ENCODE measurements around the gene PALLD. TPM values are rescaled to one million over a fixed set of nuclear protein-coding genes. Genes with fewer than 3 reads are reported as not detected.

PALLD gene
- total RNA-seq, 1 experiment from 2014 or later = 18.3 TPM

GRCh38 chr4:168655182-168655581, 158.3 kb downstream of the PALLD start:
- H4K91ac ChIP-seq (ENCODE audit: insufficient read length, low read depth, low read length) = no peak overlapping the region
- H3K27me3 Mint-ChIP-seq (ENCODE audit: low read depth) = no peaks in the 10 kb centered on the region
- no peak overlapping the region for H3K4me2 ChIP-seq (ENCODE audit: insufficient read depth, insufficient read length, low read length)
- H2BK15ac ChIP-seq (ENCODE audit: low read depth, low read length) = no peak overlapping the region
- peaks cover 6% of the 10 kb centered on the region; the same call in 1 of the 2 replicates for H3K4me1 ChIP-seq (ENCODE audit: insufficient read depth, low read length)
- no peak overlapping the region for H4K5ac ChIP-seq (ENCODE audit: insufficient read length, low read depth, low read length)
- H3K18ac ChIP-seq (ENCODE audit: insufficient read length, low read depth, low read length) = no peak overlapping the region
- TF ChIP-seq CTCF (conservative IDR thresholded peaks at IDR 0.05) = no peak
- H3K36me3 Mint-ChIP-seq (ENCODE audit: insufficient read depth in 1 of 3, low read depth in 3 of 3) = no peaks in the 10 kb centered on the region
- no peak overlapping the region for H3K27ac ChIP-seq (ENCODE audit: insufficient read length, low read depth, low read length)
- no peak overlapping the region for H3K9ac ChIP-seq (ENCODE audit: extremely low read depth, insufficient read length, low read length)
- H3K4me1 Mint-ChIP-seq = peaks cover 24 to 35% of the 10 kb centered on the region in 2 experiments
- H3K23me2 ChIP-seq (ENCODE audit: insufficient read length, low read depth, low read length, poor library complexity, severe bottlenecking) = no peaks in the 10 kb centered on the region
- H2BK20ac ChIP-seq (ENCODE audit: low read depth, low read length, poor library complexity, severe bottlenecking) = no peak overlapping the region
- H3K14ac ChIP-seq (ENCODE audit: insufficient read depth, low read length) = no peak overlapping the region
- no peak overlapping the region for H2AK5ac ChIP-seq (ENCODE audit: insufficient read length, low read length)
- H3K79me1 ChIP-seq (ENCODE audit: insufficient read depth, low read depth, low read length, poor library complexity, severe bottlenecking) = no peaks in the 10 kb centered on the region
- H2BK12ac ChIP-seq (ENCODE audit: insufficient read length, low read depth, low read length) = no peak overlapping the region
- DNase-seq = no peak
- no peak overlapping the region for H3T11ph ChIP-seq (ENCODE audit: low read length)
- no peaks in the 10 kb centered on the region for H4K20me1 ChIP-seq (ENCODE audit: control insufficient read depth, insufficient read depth, insufficient read length)
- H3K27ac Mint-ChIP-seq = no peak overlapping the region; a peak in 1 of 7 replicates
- H2BK120ac ChIP-seq (ENCODE audit: low read depth, low read length, poor library complexity, severe bottlenecking) = no peak overlapping the region
- no peak overlapping the region for H2BK5ac ChIP-seq (ENCODE audit: insufficient read length, low read length)
- no peak overlapping the region for H3K4ac ChIP-seq (ENCODE audit: low read depth, low read length)
- H4K8ac ChIP-seq (replicated peaks; ENCODE audit: insufficient read length, low read depth, low read length) = no peak overlapping the region
- no peaks in the 10 kb centered on the region for H3K9me3 ChIP-seq (ENCODE audit: control insufficient read depth, low read depth, low read length)
- H2AFZ ChIP-seq (ENCODE audit: low read length) = no peak overlapping the region
- no peak overlapping the region for H3K23ac ChIP-seq (ENCODE audit: insufficient read length, low read depth, low read length)
- H3K79me2 ChIP-seq (ENCODE audit: insufficient read depth, low read length) = no peaks in the 10 kb centered on the region
- no peak overlapping the region for H3K56ac ChIP-seq (ENCODE audit: insufficient read length, low read depth, low read length)
- H3K9me3 Mint-ChIP-seq = no peaks in the 10 kb centered on the region
- H3K27me3 ChIP-seq (ENCODE audit: insufficient read depth, low read length) = no peaks in the 10 kb centered on the region
- no CpG with 5 or more reads among the region's 3 CpGs for WGBS (ENCODE audit: extremely low coverage, insufficient read length, low lambda C conversion rate)
- no peak overlapping the region for H3K4me3 Mint-ChIP-seq

Measured in H9 (cell line).